Measurements from ENCODE around the gene NANOS3.

Gene NANOS3

DNA sequence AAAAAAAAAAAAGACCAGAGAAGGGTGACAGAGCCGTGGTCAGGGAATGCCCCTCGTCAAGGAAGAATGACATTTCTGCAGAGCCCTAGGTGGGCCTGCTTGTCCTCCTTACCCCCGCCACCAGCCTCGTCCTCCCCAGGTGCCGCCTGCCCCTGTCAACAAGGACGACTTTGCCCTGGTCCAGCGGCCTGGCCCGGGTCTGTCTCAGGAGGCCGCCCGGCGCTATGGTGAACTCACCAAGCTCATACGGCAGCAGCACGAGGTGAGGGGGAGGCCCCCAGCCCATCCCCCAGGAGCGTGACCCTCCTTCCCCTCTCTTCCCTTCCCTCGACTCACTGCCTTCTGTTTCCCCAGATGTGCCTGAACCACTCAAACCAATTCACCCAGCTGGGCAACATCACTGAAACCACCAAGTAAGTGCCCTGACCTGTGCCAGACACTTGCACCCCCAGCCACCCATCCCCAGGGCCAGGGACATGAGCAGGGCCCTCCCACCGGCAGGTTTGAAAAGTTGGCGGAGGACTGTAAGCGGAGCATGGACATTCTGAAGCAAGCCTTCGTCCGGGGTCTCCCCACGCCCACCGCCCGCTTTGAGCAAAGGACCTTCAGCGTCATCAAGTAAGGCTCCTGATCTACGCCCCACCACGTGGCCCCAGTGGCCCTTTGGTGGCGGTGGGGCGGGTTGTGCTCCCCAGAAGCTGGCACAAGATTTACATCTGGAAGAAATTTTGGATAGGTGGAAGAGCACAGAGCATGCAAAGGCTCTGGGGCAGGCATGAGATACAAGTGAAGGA, 46.5 kb downstream of the NANOS3 start:
- DNase-seq: no peak

DNA sequence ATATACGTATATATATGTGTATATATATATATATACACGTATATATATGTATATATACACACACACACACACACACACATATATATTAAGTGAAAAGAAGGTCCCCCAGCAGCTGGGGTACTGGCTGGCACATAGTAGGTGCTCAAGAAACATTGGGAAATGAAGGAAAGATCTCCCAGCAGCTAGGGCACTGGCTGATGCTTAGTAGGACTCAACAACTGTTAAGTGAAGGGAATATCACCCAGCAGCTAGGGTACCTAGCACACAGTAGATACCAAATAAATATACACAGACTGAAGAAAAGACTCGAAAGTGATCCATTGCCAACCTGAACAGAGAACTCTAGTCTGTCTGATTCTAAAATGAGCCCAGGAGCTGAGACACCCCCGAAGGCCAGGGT, 49.1 kb downstream of the NANOS3 start:
- no peak for DNase-seq

DNA sequence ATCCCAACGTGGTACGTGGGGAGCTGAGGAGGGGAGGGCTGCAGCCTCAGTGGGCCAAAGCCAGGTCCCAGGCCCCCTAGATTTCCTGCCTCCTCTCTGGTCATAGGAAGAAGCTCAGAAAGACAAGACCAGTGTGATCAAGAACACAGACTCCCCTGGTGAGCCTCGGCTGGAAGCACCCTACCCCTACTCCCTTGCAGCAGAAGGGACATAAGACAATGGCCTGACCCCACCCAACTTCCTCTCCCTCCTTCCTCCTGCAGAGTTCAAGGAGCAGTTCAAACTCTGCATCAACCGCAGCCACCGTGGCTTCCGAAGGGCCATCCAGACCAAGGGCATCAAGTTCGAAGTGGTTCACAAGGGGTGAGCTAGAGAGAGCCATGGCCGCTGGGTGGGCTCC, 49.8 kb downstream of the NANOS3 start:
- no peak for DNase-seq

DNA sequence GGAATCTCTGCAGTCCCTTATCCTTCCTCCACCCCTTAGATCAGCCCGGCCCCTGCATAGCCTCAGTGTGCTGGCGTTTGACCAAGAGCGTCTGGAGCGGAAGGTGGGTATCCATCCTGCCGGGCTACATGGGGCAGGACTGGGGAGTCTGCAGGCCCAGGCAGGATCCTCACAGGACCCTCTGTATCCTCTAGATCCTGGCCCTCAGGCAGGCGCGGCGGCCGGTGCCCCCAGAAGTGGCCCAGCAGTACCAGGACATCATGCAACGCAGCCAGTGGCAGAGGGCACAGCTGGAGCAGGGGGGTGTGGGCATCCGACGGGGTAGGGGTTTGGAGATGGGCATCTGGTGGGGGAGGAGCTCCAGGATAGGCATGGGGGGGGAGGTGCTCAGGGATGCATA, 52.4 kb downstream of the NANOS3 start:
- no peak for DNase-seq

DNA sequence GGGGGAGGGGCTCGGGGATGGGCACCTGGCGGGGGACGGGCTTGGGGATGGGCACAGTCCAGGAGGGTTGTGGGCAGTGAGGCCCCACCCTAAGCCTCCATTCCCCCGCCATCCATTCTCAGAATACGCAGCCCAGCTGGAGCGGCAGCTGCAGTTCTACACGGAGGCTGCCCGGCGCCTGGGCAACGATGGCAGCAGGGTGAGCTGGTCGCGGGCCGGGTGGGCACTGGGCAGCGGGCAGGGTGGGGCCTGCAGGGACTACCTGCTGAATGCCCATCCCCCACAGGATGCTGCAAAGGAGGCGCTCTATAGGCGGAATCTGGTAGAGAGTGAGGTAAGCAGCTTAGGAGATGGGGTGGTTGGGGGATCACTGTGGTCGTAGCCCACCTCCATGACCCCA, 53.0 kb downstream of the NANOS3 start:
- no peak for DNase-seq

Data from islet precursor cell (in vitro differentiated cells).